HEK293 (cell line): ENCODE measurements around the gene TMEM63A.
"Not testable (repeated sequence)": the region's sequence is repeated elsewhere in the genome, so short reads cannot be mapped to it uniquely, and the experiment has no call there.

Experiments used
- CTCF ChIA-PET: fragments of 350-600 bp; formaldehyde crosslinking; extraction: SDS; loops from one replicate; lab custom pipeline; 2021; ENCODE audit warnings: antibody characterized with exemption; lab: Yijun Ruan, JAX
- POLR2A ChIA-PET: fragments of 300-600 bp; formaldehyde crosslinking; extraction: SDS; loops from one replicate; lab custom pipeline; 2020; ENCODE audit warnings: antibody characterized with exemption, inconsistent platforms; lab: Yijun Ruan, JAX
- H3K27ac ChIP-seq: fragments of 200-500 bp; sonication (Bioruptor generic); 2 replicates; pipeline ENCODE4 v1.5.1; 2014; ENCODE audit warnings: low read depth, low read length, control low read depth, inconsistent platforms; ENCODE audit errors: extremely low read depth
- H3K36me3 ChIP-seq, 2 experiments: fragments of 200-500 bp in 1 of 2; sonication (Bioruptor generic) in 1 of 2; 1 replicate in 1 of 2; 2 replicates in 1 of 2; pipeline ENCODE4 v1.5.1; 2014 to 2017; ENCODE audit warnings: inconsistent platforms in 2 of 2, low read length in 2 of 2; ENCODE audit not compliant: control insufficient read depth in 2 of 2, insufficient read depth in 1 of 2
- H3K4me1 ChIP-seq: fragments of 200-500 bp; sonication (Bioruptor generic); 2 replicates; pipeline ENCODE4 v1.5.1; 2014; ENCODE audit warnings: mild to moderate bottlenecking, low read length, inconsistent platforms; ENCODE audit not compliant: control insufficient read depth, insufficient read depth
- H3K4me3 ChIP-seq: 2 replicates; pipeline ENCODE4 v1.5.1; 2011; ENCODE audit warnings: low read depth, mild to moderate bottlenecking, control low read depth, low read length, moderate library complexity
- H3K9me3 ChIP-seq: fragments of 200-500 bp; sonication (Bioruptor generic); 2 replicates; pipeline ENCODE4 v1.5.1; 2014; ENCODE audit warnings: low read depth, low read length, inconsistent platforms; ENCODE audit not compliant: control insufficient read depth, insufficient read depth
- BCL11B ChIP-seq: fragments of 450-650 bp; formaldehyde crosslinking; IDR thresholded peaks from 2 replicates; pipeline ENCODE4 v1.5.1; 2016; ENCODE audit warnings: low read depth, missing biosample characterization, missing genetic modification characterization
- HOXC10 ChIP-seq: sonication (generic); formaldehyde crosslinking; IDR thresholded peaks from 2 replicates; pipeline ENCODE4 v1.8.1; 2023; ENCODE audit warnings: mild to moderate bottlenecking, missing genetic modification reagents
- KLF10 ChIP-seq: fragments of 450-650 bp; IDR thresholded peaks from 2 replicates; pipeline ENCODE4 v1.5.1; 2018; ENCODE audit warnings: missing biosample characterization, mild to moderate bottlenecking, missing genetic modification characterization
- KLF16 ChIP-seq: fragments of 450-650 bp; formaldehyde crosslinking; IDR thresholded peaks from 2 replicates; pipeline ENCODE4 v1.5.1; 2017; ENCODE audit warnings: missing biosample characterization, missing genetic modification characterization
- KLF8 ChIP-seq: fragments of 450-650 bp; formaldehyde crosslinking; IDR thresholded peaks from 2 replicates; pipeline ENCODE4 v1.5.1; 2016; ENCODE audit warnings: missing biosample characterization, missing genetic modification characterization
- KLF9 ChIP-seq: fragments of 450-650 bp; formaldehyde crosslinking; IDR thresholded peaks from 2 replicates; pipeline ENCODE4 v1.5.1; 2016; ENCODE audit warnings: missing biosample characterization, missing genetic modification characterization, low read depth
- MZF1 ChIP-seq: fragments of 450-650 bp; formaldehyde crosslinking; IDR thresholded peaks from 2 replicates; pipeline ENCODE4 v1.5.1; 2017; ENCODE audit warnings: missing biosample characterization, missing genetic modification characterization, borderline replicate concordance
- TRIM28 ChIP-seq: IDR thresholded peaks from 2 replicates; pipeline ENCODE4 v1.6.1; 2011; ENCODE audit warnings: low read length, control low read depth, borderline replicate concordance
- ZBTB8A ChIP-seq: fragments of 450-650 bp; formaldehyde crosslinking; IDR thresholded peaks from 2 replicates; pipeline ENCODE4 v1.5.1; 2016; ENCODE audit warnings: missing biosample characterization, missing genetic modification characterization
- ZNF19 ChIP-seq: fragments of 450-650 bp; formaldehyde crosslinking; IDR thresholded peaks from 2 replicates; pipeline ENCODE4; 2016; ENCODE audit warnings: missing biosample characterization, missing genetic modification characterization, low read depth
- ZNF248 ChIP-seq: fragments of 450-650 bp; formaldehyde crosslinking; IDR thresholded peaks from 2 replicates; pipeline ENCODE4 v1.5.1; 2017; ENCODE audit warnings: missing biosample characterization, missing genetic modification characterization
- ZNF341 ChIP-seq: fragments of 450-650 bp; formaldehyde crosslinking; IDR thresholded peaks from 2 replicates; pipeline ENCODE4; 2016; ENCODE audit warnings: low read depth, missing biosample characterization, missing genetic modification characterization
- ZNF350 ChIP-seq: fragments of 450-650 bp; formaldehyde crosslinking; IDR thresholded peaks from 2 replicates; pipeline ENCODE4 v1.5.0; 2017; ENCODE audit warnings: missing biosample characterization, mild to moderate bottlenecking, missing genetic modification characterization
- ZNF529 ChIP-seq: fragments of 450-650 bp; formaldehyde crosslinking; IDR thresholded peaks from 2 replicates; pipeline ENCODE4 v1.5.1; 2017; ENCODE audit warnings: missing genetic modification characterization, missing biosample characterization; ENCODE audit not compliant: insufficient replicate concordance
- ZNF664 ChIP-seq: fragments of 450-650 bp; formaldehyde crosslinking; IDR thresholded peaks from 2 replicates; pipeline ENCODE4 v1.5.1; 2016; ENCODE audit warnings: missing biosample characterization, missing genetic modification characterization
- TF ChIP-seq, protein P1 (sequence below): fragments of 450-650 bp; formaldehyde crosslinking; IDR thresholded peaks from 2 replicates; pipeline ENCODE4 v1.5.1; 2016; ENCODE audit warnings: missing biosample characterization, missing genetic modification characterization
- TF ChIP-seq, protein P2 (sequence below): fragments of 450-650 bp; IDR thresholded peaks from 2 replicates; pipeline ENCODE4 v1.5.1; 2018; ENCODE audit warnings: missing biosample characterization, mild to moderate bottlenecking, missing genetic modification characterization
- TF ChIP-seq, protein P3 (sequence below): fragments of 450-650 bp; formaldehyde crosslinking; IDR thresholded peaks from 2 replicates; pipeline ENCODE4 v1.5.1; 2016; ENCODE audit warnings: missing biosample characterization, missing genetic modification characterization
- TF ChIP-seq, protein P4 (sequence below): fragments of 450-650 bp; formaldehyde crosslinking; IDR thresholded peaks from 2 replicates; pipeline ENCODE4 v1.5.1; 2016; ENCODE audit warnings: missing biosample characterization, missing genetic modification characterization
- TF ChIP-seq, protein P5 (sequence below): fragments of 450-650 bp; formaldehyde crosslinking; IDR thresholded peaks from 2 replicates; pipeline ENCODE4; 2016; ENCODE audit warnings: missing biosample characterization, missing genetic modification characterization
- TF ChIP-seq, protein P6 (sequence below): fragments of 450-650 bp; formaldehyde crosslinking; IDR thresholded peaks from 2 replicates; pipeline ENCODE4 v1.5.1; 2016; ENCODE audit warnings: missing biosample characterization, missing genetic modification characterization, low read depth
- TF ChIP-seq, protein P7 (sequence below): fragments of 450-650 bp; formaldehyde crosslinking; IDR thresholded peaks from 2 replicates; pipeline ENCODE4 v1.5.1; 2016; ENCODE audit warnings: missing biosample characterization, missing genetic modification characterization

The TMEM63A gene

DNA sequence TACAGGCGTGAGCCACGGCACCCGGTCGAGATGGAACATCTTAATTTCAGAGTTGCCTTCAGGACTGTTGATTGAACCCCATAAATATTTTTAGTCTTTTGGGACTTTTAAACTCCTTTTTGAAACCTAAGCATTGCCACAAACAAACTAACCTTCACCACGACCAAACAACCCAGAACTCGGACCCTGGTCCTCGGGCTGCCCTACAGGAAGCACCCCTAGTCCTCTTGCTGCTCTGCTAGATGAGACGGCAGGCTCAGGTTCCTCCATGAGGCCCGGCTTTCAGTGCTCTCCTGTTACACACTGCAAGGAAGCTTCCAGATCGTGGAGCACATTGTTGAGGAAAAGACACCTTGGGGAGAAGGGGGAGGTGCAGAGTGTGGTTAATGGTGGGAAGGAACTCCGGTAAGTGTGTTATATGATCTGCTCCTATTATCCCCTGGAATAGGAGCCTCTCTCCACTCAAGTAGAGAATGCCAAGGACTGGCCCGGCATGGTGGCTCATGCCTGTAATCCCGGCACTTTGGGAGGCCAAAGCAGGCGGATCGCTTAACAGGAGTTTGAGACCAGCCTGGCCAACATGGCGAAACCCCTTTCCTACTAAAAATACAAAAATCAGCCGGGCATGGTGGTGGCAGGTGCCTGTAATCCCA is 66.5 kb downstream of the TMEM63A start (continued):
- TF ChIP-seq, protein P1, sequence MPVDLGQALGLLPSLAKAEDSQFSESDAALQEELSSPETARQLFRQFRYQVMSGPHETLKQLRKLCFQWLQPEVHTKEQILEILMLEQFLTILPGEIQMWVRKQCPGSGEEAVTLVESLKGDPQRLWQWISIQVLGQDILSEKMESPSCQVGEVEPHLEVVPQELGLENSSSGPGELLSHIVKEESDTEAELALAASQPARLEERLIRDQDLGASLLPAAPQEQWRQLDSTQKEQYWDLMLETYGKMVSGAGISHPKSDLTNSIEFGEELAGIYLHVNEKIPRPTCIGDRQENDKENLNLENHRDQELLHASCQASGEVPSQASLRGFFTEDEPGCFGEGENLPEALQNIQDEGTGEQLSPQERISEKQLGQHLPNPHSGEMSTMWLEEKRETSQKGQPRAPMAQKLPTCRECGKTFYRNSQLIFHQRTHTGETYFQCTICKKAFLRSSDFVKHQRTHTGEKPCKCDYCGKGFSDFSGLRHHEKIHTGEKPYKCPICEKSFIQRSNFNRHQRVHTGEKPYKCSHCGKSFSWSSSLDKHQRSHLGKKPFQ (tag by site-specific recombination) = no peak; the same call in 1 of the 2 replicates
- TF ChIP-seq ZNF529 (tag by site-specific recombination) (no peak), ZNF19 (tag by site-specific recombination) (no peak), KLF9 (tag by site-specific recombination) (no peak), ZNF350 (tag by site-specific recombination) (no peak), ZNF341 (peak; percentile 78), KLF8 (no peak), TRIM28 (no peak), ZBTB8A (tag by site-specific recombination) (no peak), ZNF664 (tag by site-specific recombination) (no peak), MZF1 (tag by site-specific recombination) (peak; percentile 67)
- TF ChIP-seq, protein P2, sequence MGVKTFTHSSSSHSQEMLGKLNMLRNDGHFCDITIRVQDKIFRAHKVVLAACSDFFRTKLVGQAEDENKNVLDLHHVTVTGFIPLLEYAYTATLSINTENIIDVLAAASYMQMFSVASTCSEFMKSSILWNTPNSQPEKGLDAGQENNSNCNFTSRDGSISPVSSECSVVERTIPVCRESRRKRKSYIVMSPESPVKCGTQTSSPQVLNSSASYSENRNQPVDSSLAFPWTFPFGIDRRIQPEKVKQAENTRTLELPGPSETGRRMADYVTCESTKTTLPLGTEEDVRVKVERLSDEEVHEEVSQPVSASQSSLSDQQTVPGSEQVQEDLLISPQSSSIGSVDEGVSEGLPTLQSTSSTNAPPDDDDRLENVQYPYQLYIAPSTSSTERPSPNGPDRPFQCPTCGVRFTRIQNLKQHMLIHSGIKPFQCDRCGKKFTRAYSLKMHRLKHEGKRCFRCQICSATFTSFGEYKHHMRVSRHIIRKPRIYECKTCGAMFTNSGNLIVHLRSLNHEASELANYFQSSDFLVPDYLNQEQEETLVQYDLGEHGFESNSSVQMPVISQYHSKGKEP (tag by site-specific recombination) = no peak

DNA sequence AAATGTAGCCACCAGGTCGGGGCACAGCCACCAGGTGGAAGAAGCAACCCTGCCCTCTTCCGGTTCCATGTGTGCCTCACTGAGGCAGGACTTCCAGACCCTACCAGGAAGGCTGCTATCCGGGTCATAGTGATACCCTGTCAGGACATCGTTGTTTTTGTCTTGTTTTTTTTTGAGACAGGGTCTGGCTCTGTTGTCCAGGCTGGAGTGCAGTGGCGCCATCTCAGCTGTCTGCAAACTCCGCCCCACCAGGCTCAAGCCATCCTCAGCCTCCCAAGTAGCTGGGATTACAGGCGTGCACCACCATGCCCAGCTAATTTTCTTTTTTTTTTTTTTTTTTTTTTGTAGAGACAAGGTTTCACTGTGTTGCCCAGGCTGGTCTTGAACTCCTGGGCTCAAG is 67.1 kb downstream of the TMEM63A start:
- CTCF ChIA-PET = interaction anchor here (2.5 to 2.8 kb wide), 2 partner anchors 38 to 43 kb away, joined by 9 to 10 read pairs; partner anchors contain the start of gene SRP9
- H3K36me3 ChIP-seq, H3K9me3 ChIP-seq, H3K27ac ChIP-seq, H3K4me3 ChIP-seq, POLR2A ChIA-PET: not testable (repeated sequence)
- peaks cover 20% of the 10 kb centered on the region for H3K4me1 ChIP-seq

DNA sequence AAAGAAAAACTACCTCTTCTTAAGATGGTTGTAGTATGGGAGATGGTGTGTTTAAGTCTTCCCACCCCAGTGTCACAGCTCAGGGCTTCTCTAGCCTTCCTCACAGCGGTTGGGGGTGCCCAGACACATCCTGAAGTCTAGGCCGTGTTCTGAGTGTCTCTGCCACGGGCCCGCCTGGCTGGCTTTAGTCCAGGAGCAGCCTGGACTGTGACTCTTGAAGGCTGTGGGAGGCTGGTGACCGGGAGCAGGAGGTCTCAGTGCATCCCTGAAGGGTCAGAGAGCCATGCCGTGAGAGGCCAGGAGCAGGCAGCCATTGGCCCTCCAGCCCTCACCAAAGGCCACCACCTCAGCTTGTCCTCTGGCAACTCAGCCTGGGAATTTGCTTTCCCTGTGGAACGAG is 67.8 kb downstream of the TMEM63A start:
- CTCF ChIA-PET = interaction anchor here (0.6 to 2.8 kb wide), 8 partner anchors 9 to 339 kb away, joined by 3 to 10 read pairs (median 4); partner anchors contain the start of gene SRP9
- TF ChIP-seq KLF16 (tag by site-specific recombination) (no peak), KLF10 (tag by site-specific recombination) (no peak), HOXC10 (CRISPR knock-in tag) (no peak), BCL11B (no peak), ZNF248 (no peak)
- TF ChIP-seq, protein P3, sequence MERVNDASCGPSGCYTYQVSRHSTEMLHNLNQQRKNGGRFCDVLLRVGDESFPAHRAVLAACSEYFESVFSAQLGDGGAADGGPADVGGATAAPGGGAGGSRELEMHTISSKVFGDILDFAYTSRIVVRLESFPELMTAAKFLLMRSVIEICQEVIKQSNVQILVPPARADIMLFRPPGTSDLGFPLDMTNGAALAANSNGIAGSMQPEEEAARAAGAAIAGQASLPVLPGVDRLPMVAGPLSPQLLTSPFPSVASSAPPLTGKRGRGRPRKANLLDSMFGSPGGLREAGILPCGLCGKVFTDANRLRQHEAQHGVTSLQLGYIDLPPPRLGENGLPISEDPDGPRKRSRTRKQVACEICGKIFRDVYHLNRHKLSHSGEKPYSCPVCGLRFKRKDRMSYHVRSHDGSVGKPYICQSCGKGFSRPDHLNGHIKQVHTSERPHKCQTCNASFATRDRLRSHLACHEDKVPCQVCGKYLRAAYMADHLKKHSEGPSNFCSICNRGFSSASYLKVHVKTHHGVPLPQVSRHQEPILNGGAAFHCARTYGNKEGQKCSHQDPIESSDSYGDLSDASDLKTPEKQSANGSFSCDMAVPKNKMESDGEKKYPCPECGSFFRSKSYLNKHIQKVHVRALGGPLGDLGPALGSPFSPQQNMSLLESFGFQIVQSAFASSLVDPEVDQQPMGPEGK = no peak
- TF ChIP-seq, protein P4, sequence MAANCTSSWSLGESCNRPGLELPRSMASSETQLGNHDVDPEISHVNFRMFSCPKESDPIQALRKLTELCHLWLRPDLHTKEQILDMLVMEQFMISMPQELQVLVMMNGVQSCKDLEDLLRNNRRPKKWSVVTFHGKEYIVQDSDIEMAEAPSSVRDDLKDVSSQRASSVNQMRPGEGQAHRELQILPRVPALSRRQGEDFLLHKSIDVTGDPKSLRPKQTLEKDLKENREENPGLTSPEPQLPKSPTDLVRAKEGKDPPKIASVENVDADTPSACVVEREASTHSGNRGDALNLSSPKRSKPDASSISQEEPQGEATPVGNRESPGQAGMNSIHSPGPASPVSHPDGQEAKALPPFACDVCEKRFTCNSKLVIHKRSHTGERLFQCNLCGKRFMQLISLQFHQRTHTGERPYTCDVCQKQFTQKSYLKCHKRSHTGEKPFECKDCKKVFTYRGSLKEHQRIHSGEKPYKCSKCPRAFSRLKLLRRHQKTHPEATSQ (tag by site-specific recombination) = no peak
- TF ChIP-seq, protein P5, sequence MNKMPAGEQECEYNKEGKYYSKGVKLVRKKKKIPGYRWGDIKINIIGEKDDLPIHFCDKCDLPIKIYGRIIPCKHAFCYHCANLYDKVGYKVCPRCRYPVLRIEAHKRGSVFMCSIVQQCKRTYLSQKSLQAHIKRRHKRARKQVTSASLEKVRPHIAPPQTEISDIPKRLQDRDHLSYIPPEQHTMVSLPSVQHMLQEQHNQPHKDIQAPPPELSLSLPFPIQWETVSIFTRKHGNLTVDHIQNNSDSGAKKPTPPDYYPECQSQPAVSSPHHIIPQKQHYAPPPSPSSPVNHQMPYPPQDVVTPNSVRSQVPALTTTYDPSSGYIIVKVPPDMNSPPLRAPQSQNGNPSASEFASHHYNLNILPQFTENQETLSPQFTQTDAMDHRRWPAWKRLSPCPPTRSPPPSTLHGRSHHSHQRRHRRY = no peak
- TF ChIP-seq, protein P6, sequence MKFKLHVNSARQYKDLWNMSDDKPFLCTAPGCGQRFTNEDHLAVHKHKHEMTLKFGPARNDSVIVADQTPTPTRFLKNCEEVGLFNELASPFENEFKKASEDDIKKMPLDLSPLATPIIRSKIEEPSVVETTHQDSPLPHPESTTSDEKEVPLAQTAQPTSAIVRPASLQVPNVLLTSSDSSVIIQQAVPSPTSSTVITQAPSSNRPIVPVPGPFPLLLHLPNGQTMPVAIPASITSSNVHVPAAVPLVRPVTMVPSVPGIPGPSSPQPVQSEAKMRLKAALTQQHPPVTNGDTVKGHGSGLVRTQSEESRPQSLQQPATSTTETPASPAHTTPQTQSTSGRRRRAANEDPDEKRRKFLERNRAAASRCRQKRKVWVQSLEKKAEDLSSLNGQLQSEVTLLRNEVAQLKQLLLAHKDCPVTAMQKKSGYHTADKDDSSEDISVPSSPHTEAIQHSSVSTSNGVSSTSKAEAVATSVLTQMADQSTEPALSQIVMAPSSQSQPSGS (tag by site-specific recombination) = no peak
- TF ChIP-seq, protein P7, sequence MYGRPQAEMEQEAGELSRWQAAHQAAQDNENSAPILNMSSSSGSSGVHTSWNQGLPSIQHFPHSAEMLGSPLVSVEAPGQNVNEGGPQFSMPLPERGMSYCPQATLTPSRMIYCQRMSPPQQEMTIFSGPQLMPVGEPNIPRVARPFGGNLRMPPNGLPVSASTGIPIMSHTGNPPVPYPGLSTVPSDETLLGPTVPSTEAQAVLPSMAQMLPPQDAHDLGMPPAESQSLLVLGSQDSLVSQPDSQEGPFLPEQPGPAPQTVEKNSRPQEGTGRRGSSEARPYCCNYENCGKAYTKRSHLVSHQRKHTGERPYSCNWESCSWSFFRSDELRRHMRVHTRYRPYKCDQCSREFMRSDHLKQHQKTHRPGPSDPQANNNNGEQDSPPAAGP (tag by site-specific recombination) = no peak

More for the DNA sequence above, 67.8 kb downstream of the TMEM63A start:
- no peaks in the 10 kb centered on the region for H3K9me3 ChIP-seq
- H3K4me3 ChIP-seq = no peak overlapping the region
- H3K36me3 ChIP-seq = peaks cover 0 to 7% of the 10 kb centered on the region in 2 experiments; a peak in 1 of 3 replicates
- H3K4me1 ChIP-seq = peaks cover 20% of the 10 kb centered on the region
- POLR2A ChIA-PET = interaction anchor here (0.8 to 6.8 kb wide), 4 partner anchors 37 to 203 kb away, joined by 3 to 46 read pairs (median 5); partner anchors contain the start of genes PYCR2, SRP9 and TMEM63A
- no peak overlapping the region for H3K27ac ChIP-seq
